Neural cell (in vitro differentiated cells): ENCODE measurements around the gene CLEC4M.

Experiments
- EZH2 ChIP-seq: fragments of 200-600, 300-800 bp; shearing (Covaris generic), sonication (generic); IDR thresholded peaks from 2 replicates; pipeline ENCODE4 v1.6.1; 2014; ENCODE audit warnings: antibody characterized with exemption, low read length, borderline replicate concordance, mild to moderate bottlenecking; ENCODE audit not compliant: insufficient read depth, poor library complexity, severe bottlenecking
- MXI1 ChIP-seq: fragments of 450-650 bp; conservative IDR thresholded peaks from 2 replicates; pipeline ENCODE4 v1.6.1; 2014; ENCODE audit warnings: antibody characterized with exemption, mild to moderate bottlenecking; ENCODE audit not compliant: poor library complexity, severe bottlenecking
- POLR2AphosphoS5 ChIP-seq: IDR thresholded peaks from 2 replicates; pipeline ENCODE4 v1.6.1; 2012
- RAD21 ChIP-seq: fragments of 450-650 bp; conservative IDR thresholded peaks from 2 replicates; pipeline ENCODE4 v1.6.1; 2014; ENCODE audit warnings: antibody characterized with exemption, mild to moderate bottlenecking, moderate library complexity
- TAF1 ChIP-seq: IDR thresholded peaks from 2 replicates; pipeline ENCODE4 v1.6.1; 2012; ENCODE audit warnings: low read depth
- TF ChIP-seq, protein P1 (sequence below): IDR thresholded peaks from 2 replicates; pipeline ENCODE4 v1.6.1; 2012; ENCODE audit warnings: borderline replicate concordance
- TF ChIP-seq, protein P2 (sequence below): fragments of 450-650 bp; IDR thresholded peaks from 2 replicates; pipeline ENCODE4 v1.5.1; 2014; ENCODE audit warnings: antibody characterized with exemption, mild to moderate bottlenecking, moderate library complexity; ENCODE audit not compliant: poor library complexity, severe bottlenecking

DNA sequence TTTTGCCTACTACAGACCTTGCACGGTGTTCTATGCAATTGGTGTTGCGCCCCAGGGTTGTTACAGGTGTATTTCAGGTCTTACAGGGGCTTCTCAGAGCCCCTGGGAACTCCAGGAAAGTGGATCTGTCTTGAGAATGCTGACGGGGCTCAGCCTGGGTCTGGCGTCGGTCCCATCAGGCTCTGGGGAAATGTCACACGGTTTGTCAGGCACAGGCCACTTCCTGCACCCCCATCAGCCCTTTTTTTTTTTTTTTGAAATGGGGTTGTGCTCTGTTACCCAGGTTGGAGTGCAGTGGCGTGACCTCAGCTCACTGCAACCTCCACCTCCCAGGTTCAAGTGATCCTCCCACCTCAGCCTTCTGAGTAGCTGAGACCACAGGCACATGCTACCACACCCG lies 44.4 kb upstream of the CLEC4M start:
- no peak for TF ChIP-seq EZH2
- TF ChIP-seq, protein P1, sequence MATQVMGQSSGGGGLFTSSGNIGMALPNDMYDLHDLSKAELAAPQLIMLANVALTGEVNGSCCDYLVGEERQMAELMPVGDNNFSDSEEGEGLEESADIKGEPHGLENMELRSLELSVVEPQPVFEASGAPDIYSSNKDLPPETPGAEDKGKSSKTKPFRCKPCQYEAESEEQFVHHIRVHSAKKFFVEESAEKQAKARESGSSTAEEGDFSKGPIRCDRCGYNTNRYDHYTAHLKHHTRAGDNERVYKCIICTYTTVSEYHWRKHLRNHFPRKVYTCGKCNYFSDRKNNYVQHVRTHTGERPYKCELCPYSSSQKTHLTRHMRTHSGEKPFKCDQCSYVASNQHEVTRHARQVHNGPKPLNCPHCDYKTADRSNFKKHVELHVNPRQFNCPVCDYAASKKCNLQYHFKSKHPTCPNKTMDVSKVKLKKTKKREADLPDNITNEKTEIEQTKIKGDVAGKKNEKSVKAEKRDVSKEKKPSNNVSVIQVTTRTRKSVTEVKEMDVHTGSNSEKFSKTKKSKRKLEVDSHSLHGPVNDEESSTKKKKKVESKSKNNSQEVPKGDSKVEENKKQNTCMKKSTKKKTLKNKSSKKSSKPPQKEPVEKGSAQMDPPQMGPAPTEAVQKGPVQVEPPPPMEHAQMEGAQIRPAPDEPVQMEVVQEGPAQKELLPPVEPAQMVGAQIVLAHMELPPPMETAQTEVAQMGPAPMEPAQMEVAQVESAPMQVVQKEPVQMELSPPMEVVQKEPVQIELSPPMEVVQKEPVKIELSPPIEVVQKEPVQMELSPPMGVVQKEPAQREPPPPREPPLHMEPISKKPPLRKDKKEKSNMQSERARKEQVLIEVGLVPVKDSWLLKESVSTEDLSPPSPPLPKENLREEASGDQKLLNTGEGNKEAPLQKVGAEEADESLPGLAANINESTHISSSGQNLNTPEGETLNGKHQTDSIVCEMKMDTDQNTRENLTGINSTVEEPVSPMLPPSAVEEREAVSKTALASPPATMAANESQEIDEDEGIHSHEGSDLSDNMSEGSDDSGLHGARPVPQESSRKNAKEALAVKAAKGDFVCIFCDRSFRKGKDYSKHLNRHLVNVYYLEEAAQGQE: no peak
- TF ChIP-seq, protein P2, sequence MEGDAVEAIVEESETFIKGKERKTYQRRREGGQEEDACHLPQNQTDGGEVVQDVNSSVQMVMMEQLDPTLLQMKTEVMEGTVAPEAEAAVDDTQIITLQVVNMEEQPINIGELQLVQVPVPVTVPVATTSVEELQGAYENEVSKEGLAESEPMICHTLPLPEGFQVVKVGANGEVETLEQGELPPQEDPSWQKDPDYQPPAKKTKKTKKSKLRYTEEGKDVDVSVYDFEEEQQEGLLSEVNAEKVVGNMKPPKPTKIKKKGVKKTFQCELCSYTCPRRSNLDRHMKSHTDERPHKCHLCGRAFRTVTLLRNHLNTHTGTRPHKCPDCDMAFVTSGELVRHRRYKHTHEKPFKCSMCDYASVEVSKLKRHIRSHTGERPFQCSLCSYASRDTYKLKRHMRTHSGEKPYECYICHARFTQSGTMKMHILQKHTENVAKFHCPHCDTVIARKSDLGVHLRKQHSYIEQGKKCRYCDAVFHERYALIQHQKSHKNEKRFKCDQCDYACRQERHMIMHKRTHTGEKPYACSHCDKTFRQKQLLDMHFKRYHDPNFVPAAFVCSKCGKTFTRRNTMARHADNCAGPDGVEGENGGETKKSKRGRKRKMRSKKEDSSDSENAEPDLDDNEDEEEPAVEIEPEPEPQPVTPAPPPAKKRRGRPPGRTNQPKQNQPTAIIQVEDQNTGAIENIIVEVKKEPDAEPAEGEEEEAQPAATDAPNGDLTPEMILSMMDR: no peak
- TF ChIP-seq POLR2AphosphoS5: no peak
- no peak for TF ChIP-seq MXI1
- TF ChIP-seq TAF1: no peak
- no peak for TF ChIP-seq RAD21
